GM20000 (cell line): Measurements from ENCODE around the gene NBEAL2.
A peak's percentile ranks its signal among the peaks of the same experiment; 100 is the strongest.

ENCODE experiments used
- DNase-seq: peaks from one replicate; pipeline ENCODE4 v3.0.0; 2012; ENCODE audit warnings: low spot score
- TF ChIP-seq, protein P1 (sequence below): IDR thresholded peaks from 2 replicates; pipeline ENCODE4 v1.5.1; 2012; ENCODE audit warnings: mild to moderate bottlenecking, control low read depth; ENCODE audit errors: extremely low read depth, missing control alignments

NBEAL2 gene

GRCh38 chr3:46986055-46986730 is 6.7 kb downstream of the NBEAL2 start:
- DNase-seq, result no peak
- TF ChIP-seq, protein P1, sequence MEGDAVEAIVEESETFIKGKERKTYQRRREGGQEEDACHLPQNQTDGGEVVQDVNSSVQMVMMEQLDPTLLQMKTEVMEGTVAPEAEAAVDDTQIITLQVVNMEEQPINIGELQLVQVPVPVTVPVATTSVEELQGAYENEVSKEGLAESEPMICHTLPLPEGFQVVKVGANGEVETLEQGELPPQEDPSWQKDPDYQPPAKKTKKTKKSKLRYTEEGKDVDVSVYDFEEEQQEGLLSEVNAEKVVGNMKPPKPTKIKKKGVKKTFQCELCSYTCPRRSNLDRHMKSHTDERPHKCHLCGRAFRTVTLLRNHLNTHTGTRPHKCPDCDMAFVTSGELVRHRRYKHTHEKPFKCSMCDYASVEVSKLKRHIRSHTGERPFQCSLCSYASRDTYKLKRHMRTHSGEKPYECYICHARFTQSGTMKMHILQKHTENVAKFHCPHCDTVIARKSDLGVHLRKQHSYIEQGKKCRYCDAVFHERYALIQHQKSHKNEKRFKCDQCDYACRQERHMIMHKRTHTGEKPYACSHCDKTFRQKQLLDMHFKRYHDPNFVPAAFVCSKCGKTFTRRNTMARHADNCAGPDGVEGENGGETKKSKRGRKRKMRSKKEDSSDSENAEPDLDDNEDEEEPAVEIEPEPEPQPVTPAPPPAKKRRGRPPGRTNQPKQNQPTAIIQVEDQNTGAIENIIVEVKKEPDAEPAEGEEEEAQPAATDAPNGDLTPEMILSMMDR, result no peak

DNA sequence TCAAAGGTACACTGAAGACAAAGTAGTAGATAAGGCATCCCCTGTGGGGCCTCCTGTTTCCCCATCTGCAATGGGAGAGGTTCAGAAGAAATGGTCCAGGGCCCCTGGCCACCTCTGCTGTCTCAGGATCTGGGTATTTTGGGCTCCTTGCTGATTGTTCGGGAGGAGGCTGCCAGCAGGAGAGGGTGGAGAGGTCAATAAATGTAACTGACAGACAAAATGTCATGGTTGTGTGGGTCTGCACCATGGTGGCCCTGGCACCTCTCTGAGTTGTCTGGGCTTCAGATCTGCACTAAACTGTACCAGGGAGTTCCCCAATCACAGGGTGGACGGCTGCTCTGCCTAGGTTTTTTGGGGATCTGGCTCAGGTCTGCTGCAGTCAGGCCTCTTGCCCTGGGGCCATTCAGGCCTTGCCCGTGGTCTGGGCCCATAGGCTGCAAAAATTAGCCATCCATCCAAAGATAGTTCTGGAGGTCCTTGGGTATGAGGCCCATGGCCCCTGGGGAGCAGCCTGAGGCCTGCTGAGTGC is 7.4 kb downstream of the NBEAL2 start:
- TF ChIP-seq, protein P1, result no peak
- no peak for DNase-seq

DNA sequence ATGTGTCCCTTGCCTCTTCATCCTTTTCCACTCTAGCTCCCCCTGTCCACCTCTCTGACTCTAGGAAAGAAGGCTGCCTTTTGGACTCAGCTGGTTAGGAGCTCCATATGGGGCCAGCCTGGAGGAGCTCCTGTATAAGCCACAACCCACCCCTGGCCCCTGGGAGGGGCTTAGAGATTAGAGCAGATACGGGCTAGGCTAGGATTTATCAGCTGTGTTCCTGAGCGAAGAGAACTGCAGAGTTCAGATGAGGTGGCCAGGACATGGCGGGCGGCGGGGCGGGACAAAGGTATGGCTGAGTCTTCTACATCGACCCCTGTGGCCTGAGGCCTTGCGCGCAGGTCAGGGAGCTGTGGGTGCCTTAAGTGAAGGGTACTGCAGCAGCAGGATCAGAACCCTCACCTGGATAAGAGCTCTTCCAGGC is 7.9 kb downstream of the NBEAL2 start:
- TF ChIP-seq, protein P1, result no peak
- no peak for DNase-seq

DNA sequence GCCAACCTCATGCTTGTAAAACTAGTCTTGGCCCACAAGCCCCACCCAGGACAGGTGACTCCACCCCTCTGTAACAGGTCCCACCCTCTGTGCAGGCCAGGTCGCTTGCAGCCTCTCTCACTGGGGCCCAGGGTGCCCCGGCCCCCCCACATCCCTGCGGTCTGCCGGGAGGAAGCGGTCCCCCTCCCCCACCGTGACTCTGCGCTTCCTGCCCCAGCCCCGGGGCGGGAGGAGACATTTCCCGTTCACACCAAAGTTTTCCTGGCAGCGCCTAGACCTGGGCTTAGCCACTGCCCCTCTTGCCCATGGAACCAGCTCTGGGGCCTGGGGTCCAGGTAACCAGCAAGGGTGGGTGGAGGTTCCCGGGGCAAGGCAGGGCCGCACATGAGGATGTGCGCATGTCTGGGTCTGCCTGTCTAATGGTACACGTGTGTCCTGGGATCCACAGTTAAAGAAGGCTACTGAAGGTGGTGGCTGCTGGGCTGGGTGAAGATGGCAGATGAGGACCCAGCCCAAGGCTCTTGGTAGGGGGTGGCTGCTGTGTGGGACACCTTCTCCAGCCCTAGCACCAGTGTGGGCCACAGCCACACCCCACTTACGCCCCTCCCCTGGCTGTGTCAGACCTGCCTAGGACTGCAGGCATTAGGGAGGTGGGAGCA is 8.4 kb downstream of the NBEAL2 start:
- DNase-seq, result peak; percentile 89
- TF ChIP-seq, protein P1, result no peak

DNA sequence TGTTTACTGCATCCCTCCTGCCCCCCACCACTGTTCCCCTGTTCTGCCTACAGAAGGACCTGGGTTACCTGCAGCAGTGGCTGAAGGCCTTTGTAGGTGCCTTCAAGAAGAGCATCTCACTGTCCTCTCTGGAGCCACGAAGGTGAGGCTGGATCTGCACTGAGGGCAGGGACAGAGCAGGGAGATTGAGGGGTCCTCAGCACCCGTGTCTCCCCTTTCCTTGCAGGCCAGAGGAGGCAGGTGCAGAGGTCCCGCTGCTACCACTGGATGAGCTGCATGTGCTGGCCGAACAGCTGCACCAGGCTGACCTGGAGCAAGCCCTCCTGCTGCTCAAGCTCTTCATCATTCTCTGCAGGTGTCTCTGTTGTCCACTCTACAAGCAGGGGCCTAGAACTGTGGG is 9.2 kb downstream of the NBEAL2 start:
- no peak for DNase-seq

DNA sequence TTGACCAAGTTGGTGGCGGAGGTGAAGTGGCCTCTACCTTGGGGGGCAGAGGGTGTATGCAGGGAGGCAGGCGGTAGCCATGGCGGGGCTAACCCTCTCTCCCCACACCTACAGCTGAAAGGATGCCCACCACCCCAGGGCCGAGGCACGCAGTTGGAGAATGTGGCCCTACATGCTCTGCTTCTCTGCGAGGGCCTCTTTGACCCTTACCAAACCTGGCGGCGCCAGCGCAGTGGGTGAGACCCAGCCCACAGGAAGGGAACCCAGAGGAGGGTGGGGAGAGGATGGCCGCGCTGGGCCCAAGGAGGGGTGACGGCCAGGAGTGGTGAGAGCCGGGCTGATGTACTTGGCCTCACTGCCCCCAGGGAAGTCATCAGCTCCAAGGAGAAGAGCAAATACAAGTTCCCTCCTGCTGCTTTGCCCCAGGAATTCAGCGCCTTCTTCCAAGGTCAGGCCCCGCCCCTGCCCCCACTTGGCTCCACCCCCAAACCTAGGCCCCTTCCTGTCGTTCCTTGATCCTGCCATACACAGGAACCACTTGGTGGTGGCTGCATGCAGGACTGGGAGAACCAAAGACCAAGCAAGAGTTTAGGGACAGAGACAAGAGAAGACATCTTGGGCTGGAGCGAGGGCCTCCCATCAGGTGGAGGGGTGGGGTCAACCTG is 9.8 kb downstream of the NBEAL2 start:
- TF ChIP-seq, protein P1, result no peak
- no peak for DNase-seq

More for the DNA sequence above, 9.2 kb downstream of the NBEAL2 start:
- TF ChIP-seq, protein P1, result no peak

DNA sequence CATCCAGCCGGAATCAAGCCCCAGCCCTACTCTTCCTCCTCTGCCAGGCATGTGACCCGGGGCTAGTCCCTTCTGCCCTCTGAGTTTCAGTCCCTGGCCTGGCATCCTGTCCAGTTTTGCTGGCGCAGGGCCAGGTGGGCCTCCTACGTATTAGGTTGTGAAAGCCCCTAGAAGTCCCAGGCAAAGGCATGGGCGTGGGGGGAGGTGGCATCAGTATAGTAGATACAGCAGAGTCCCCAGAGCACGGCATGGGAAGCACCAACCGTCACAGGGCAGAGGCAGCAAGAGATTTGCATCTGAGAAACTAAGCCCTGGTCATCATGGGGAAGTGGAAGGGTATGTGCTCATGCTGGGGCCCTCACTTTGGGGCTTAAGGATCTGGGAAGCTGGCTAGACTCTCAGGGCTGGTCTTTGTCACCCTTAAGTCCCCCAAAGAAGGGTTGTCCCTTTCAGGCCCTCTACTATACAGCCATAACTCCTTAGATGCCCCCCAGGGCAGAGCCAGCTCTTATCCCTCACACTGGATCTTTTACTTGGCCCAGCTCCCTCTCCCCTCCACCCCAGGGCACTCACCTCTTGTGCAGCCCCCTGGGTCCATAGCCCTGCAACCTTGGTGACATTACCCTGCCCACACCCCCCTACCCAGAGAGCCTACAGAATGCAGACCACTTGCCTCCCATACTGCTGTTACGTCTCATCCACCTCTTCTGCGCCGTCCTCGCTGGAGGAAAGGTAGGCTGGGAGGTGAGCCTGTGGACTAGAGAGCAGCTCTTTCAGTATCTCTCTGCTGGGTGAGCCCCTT is 11.3 kb downstream of the NBEAL2 start:
- DNase-seq, result no peak
- TF ChIP-seq, protein P1, result no peak
